HG02852 (cell line): ENCODE data around the gene PALD1.

Experiments
- ATAC-seq: cut with Tn5 transposase; IDR thresholded peaks from one replicate; pipeline ENCODE4 v1.9.1; 2021; ENCODE audit warnings: mild to moderate bottlenecking, moderate library complexity; ENCODE audit not compliant: unreplicated experiment

Gene PALD1

DNA sequence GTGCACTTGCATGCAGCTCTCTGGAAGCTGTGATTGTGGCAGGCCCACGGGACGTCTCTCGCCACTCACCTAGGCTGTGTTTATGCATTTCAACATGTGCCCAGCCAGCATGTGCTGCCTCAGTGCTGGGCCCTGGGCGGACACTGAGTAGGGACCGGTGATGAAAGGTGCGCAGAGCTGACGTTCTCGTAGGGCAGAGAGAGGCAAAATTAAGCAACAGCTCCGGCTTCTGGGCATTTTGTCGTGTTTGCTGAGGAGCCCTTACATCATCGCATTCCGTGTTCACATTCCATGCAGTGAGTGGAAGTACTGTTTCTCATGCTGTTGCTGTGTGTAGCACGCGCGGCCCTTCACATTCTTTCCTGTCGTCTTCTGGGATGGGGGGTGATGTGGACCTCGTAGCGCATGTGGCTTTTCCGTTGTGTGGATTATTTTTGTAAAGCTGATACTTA is 73.4 kb downstream of the PALD1 start:
- ATAC-seq: no peak

DNA sequence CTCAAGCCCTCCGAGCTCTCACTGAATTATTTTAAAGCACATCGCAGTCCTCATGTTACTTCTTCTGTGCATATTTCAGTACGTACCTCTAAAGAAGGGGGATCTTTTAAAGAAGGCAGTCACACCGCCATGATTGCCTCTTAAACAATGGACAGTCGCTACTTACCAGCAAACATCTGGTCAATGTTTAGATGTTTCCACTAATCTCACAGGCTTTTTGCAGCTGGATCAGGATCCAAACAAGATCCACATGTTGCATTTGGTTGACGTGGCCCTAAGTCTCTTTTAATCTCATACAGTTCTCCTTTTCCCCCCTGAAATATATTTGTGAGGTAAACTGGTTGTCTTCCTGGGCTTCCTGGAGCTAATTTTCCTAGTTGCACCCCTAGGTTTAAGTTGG is 74.0 kb downstream of the PALD1 start:
- ATAC-seq: no peak

DNA sequence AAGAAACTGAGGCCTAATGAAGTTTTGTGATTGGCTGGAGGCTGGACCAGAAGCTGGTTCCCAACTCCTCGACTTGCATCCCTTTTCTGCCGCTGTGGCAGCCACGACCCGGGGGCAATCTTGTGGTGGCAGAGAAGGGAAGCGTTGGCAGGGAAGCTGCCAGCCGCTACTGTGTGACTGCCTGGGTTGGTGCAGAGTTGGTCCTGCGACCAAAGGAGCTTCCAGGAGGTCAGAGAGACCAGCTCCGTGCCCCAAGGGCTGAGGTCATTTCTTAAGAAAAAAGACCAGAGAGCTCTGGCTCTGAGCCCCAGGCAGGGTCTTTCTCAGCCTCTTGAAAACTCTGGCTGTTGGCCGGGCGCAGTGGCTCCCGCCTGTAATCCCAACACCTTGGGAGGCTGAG is 76.8 kb downstream of the PALD1 start:
- no peak for ATAC-seq

DNA sequence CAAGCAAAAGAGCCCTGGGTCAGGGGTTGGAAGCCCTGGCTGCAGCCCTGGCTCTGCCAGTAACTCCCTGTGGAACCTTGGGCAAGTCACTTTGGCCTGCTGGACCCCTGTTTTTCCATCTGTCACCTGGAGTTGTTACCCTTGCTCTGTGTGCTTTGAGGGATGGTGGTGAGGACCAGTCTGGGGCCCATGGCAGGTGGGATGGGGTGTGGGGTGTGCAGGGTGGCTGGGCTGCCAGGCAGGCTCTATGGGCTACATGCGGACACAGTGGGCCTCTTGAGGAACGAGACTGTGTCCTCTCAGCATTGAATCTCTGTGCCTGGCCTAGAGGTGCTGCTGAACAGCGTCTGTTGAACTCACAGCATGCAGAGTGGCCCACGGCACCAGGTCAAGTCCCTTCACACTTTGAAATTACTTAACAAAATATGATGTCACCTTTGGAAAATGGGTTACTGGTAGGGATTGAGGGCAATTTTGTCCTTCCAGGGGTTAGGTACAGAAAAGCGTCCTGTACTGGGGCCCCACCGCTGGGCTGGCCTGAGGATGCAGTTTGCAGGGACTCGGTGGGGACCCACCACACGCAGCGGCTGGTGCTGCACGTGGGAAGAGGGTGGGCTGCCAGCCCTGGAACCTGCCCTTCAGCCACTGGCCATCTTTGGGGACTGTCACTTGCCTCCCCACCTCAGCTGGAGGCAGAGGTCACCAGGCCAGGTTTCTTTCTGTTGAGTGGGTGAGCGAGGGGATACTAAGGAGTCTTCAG is 78.7 kb downstream of the PALD1 start:
- ATAC-seq: no peak

DNA sequence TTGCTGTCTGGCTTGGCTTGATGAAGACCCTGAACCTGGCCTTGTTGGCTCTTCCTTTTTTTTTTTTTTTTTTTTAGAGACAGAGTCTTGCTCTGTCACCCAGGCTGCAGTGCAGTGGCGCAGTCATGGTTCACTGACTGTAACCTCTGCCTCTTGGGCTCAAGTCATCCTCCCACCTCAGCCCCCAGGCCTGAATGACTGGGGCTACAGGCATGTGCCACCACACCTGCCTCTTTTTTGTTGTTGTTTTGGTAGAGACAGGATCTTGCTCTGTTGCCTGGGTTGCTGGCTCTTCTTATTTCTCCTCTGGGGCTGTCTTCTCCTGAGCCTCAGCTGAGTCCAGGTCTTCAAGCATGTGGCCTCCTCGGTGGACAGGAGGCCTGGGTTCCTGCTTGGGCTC is 79.3 kb downstream of the PALD1 start:
- no peak for ATAC-seq

DNA sequence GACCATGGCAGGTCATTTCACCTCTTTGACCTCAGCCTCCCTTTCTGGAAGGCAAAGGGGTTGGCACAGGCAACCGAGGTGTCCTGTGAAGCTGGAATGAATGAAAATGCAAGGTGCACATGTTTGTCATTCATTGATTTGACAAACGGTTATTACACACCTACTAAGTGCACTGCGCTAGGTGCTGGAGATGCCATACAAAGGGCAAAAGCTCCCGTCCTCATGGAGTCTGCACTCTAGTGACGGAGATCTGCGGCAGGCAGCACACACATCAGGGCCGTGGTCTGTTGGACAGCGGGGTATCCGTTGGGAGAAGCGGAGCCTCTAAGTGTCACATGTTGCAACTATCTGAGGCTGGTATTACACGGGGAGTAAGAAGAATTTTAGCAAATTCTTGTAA is 79.7 kb downstream of the PALD1 start:
- no peak for ATAC-seq

DNA sequence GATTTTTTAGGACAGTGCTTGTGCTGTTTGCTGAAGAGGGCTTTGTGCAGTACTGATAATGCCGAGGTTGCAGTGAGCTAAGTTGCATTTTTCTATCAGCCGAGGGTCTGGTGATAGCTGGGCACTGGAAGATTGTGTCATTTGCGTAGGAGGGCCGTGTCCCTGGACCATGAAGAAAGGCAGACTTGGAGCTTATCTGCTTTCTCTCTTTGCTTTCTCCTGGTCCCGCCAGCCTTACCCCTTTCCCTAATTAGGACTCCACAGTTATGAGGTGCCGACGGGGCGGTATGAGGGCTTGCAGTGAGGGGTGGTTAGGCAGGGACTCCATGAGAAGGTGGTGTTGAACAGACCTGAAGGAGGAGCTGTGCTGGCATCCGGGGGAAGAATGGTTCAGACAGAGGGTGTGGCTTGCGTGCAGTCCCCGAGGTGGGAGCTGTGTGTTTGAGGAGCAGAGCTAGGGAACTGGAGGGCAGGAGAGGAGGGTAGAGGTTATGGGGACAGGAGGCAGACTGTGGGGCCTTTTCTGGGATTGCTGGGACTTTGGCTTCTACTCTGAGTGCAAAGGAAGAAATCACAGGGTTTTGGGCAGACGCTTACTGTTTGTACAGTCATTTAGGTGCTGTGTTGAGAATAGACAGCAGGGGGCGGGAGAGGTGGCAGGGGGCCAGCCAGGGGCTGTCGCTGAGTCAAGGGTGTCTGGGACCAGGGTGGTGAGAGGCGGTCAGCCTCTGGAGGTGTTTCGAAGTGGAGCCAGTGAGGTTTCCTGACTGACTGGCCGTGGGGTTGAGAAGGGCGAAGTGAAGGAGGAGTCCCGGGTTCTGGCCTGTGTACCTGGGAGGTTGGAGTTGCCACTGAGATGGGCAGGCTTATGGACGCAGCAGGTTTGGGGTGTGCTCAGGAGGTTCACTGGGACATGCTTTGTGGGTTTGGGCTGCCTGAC is 80.6 kb downstream of the PALD1 start:
- ATAC-seq: no peak

DNA sequence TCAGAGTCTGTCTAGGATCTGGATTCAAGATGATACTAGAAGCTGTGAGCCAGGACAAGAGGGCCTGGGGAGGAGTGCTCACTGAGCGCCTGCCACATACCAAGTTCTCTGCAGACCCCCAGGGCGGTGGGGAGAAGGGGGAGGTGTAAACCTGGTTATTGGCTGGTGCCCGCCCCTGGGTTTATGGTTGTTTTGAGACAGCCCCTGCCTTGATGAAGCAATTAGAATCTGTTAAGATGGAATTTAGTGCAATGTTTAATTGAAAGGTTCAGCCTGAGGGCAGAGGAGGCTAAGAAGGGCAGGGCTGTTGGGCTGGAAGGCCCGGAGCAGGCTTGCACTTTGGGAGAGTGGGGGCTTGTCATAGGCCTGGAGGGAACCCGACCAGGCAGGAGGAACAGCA is 81.3 kb downstream of the PALD1 start:
- ATAC-seq: no peak

DNA sequence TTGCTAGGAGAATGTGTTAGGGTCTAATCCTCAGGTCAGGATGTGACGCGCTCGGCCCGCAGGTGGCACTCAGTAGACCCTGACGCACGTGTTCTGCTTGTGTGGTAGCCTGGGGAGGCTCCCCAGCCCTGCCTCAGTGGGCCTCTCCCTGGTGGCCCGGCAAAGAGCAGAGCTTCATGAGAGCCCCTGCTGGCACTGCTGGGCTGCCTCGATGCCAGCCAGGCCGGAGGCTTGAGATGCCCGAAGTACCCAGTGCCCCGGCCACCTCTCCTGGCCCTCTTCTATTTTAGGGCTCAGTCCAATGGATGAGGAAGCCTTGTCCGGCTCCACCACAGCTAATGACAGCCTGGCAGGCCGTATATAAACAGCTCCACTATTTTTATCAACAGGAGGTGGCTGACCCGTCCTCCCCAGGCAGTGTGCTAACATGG is 82.0 kb downstream of the PALD1 start:
- ATAC-seq: no peak

DNA sequence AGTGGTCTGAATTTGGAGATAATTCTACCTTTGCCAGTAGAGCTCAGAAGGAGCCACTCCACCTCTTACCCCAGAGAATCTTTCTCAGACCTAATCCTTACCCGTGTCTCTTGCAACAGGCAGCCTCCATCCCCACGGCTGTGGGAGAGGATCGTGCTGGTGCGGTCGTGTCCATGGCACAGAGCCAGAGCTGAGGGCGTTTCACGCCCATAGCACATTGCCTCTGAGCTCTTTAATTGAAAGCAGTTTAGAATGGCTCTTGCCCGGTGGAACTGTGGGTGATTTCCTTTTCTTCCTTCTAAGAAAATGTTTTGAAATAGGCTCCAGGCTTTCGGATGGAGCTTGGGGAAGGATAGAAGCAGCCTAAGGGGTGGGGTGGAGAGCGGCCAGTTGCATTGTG is 82.5 kb downstream of the PALD1 start:
- no peak for ATAC-seq

DNA sequence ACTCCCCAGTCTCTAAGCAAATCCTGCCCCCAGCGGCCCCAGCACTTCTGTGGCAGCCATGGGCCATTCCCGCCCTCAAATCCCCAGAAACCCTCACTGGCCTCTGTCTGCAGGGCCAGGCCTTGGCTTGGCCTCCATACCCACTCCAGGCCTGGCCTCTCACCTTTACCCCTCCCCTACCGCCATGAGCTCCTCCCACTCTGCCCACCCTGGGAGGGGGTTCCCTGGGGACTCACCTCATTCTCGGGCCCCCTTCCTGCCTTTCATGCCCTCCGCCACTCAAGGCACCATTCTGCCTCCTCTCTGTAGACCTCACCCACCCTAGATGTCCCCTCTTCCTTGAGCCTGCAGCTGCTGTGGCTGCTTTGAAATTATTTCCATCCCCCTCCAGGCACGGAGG is 83.0 kb downstream of the PALD1 start:
- ATAC-seq: no peak

DNA sequence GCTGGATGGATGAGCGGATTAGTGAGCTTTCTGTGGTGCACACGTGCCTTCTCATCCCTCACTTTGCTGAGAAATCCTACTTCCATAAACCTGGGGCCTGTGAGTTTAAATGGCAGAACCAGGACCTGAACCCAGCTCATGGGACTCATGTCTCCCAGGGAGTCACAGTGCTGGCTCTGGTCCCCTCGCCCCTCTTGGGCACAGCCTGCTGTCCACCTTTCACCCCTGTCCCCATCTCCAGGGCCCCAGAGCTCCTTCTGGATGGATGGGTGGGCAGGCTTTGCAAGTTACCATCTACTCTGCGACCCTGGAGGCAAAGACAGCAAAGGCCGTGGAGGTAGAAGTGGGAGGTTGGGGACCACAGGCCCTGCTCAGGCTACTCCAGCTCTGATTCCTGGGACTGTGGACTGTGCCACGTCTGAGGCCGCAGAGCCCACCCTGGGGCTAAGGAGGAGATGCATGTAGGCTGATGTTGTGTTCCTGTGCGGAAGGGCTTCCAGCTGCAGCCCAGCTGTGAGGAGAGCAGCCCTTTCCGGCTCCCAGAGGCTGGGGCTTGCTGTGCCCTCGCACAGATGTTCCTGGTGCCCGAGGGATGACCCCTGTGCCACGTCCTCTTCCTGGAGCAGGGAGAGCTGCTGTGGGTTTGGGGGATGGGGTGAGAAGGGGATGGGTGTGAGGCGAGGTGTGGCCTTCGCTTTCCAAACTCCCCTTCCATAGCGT is 83.6 kb downstream of the PALD1 start:
- ATAC-seq: no peak

DNA sequence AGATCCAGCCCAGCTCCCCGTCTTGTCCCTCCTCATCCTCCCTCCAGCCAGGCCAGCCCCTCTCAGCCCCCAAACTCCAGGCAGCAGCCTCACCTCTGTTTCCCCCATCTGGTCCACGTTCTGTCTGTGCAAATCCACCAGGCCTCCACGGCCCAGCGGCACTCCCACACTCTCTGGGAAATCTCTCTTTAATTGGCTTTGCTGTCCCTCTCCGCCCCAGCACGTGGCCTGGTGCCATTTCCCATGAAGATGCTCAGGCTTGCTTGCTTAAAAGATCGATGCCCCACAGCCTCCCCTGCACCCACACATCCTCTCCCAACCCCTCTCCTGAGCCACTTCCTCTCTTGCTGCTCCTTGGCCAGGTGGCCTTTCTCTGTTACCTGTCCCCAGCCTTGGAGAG is 84.7 kb downstream of the PALD1 start:
- no peak for ATAC-seq

DNA sequence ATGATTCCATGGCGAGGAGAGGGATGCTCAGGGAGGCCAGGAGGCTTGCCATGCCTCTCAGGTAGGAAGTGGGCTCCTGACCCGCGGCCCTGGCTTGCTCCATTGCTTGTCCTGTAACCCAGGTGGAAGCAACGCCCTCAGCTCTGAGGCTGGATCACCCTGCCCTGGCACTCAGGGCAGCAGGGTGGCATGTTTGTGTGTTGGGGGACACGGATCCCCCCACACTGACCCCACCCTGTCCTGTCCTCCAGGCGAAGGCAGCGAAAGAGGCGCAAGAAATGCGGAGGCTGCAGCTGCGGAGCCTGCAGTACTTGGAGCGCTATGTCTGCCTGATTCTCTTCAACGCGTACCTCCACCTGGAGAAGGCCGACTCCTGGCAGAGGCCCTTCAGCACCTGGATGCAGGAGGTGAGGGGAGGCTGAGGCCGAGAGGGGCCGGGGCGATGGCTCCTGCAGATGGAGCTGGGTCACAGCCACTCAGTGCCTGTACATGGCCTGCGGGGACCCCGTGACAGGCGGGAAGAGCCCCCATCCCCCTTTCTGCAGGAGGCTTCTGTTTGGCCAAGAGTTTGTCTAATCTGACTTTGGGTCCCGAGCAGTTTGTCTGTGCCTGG is 85.7 kb downstream of the PALD1 start:
- ATAC-seq: no peak

DNA sequence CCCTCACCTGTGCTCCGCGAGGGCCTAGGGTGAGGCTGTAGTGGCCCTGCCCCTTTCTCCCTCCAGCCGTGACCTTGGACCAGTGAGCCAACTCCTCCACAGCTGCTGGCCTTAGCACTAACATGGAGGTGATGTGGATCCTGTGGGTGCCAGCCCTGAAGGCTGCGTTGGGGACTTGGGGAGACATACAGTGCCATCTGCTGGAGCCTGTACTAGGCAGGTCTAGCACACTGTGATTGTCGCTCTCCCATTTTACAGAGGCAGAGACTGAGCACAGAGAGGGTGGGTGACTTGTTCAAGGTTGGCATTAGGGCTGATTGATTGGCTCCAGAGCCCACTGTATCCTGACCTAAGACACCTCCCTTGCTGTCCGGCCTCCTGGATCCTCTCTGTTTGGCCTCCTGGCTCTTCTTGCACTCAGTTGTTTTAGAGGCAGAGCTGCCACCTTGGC is 86.4 kb downstream of the PALD1 start:
- no peak for ATAC-seq

DNA sequence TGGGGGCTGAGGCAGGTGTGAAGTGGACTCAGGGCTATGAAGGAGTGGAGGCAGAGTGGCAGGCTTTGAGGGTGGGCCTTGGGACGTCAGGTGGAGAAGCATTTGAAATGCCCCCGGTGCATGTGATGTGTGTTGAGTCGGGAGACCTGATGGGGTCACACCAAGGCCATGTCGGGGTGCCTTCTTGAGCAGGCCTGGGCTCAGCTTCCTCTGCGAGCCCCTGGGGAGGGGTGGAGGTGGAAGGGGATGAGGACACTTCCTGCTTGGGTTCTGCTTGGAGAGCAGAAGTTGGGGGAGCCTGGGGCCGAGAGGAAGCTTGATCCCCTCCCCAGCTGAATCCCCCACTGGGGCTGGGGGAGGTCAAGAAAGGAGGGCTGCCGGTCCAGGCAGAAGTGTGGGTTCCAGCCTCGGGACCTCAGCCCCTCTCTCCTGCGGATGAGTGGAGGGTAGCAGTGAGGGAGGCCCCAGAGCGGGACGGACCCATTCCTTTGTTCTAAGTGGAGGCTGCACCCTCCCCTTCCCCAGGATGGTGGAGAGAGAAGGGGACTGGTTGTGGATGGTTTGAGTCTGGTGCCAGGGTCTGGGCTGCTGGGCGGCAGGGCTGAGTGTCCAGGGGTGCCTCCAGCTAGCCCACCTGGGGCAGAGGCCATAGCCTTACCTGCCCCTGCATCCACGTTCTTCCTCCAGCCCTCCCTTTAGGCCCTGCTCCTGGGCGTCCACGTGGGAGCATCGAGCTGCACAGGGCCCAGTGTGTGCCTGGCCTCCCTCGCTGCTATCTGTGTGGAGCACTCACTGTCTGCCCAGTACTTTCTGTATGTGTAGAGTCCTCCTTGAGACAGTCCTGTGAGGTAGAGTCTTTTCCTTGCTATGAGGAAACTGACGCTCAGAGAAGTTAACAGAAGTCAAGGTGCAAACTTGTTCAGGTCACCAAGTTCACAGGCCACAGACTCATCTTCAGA is 87.3 kb downstream of the PALD1 start:
- ATAC-seq: no peak

DNA sequence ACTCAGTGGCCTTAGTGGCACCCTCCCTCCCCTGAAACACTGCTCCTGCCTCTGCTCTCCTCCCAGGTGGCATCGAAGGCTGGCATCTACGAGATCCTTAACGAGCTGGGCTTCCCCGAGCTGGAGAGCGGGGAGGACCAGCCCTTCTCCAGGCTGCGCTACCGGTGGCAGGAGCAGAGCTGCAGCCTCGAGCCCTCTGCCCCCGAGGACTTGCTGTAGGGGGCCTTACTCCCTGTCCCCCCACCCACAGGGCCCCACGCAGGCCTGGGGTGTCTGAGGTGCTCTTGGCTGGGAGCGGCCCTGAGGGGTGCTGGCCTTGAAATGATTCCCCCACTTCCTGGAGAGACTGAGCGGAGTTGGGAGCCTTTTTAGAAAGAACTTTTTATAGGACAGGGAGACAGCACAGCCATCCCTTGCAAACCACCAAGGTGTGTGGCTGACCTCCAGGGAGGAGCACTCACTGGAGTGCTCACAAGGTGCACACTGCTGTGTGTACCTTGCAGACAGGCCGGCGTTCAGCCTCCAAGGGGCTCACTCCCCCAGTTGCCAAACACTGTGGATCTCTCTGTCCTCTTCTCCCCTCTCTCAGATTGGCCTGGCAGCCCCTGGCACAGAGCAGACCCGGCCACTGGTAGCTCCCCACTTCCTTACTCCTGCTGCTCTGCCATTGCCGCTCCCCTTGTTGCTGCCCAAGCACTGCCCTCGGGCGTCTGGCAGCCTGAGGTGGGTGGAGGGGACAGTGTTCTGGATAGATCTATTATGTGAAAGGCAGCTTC is 88.1 kb downstream of the PALD1 start:
- no peak for ATAC-seq

DNA sequence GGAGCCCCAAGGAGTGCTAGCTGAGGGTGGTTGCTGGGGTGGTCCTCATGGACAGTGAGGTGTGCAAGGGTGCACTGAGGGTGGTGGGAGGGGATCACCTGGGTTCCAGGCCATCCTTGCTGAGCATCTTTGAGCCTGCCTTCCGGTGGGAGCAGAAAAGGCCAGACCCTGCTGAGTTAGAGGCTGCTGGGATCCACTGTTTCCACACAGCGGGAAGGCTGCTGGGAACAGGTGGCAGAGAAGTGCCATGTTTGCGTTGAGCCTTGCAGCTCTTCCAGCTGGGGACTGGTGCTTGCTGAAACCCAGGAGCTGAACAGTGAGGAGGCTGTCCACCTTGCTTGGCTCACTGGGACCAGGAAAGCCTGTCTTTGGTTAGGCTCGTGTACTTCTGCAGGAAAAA is 89.0 kb downstream of the PALD1 start:
- ATAC-seq: no peak

DNA sequence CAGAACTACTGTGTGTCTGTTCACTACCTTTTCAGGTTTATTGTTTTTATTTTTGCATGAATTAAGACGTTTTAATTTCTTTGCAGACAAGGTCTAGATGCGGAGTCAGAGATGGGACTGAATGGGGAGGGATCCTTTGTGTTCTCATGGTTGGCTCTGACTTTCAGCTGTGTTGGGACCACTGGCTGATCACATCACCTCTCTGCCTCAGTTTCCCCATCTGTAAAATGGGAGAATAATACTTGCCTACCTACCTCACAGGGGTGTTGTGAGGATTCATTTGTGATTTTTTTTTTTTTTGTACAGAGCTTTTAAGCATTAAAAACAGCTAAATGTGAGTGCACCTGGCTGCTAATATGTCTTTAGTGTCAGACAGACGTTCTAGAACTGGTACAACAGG is 89.5 kb downstream of the PALD1 start:
- no peak for ATAC-seq
